DND-41 (cell line): ENCODE data around the gene VWA8.

Experiments
- EZH2 ChIP-seq: IDR thresholded peaks from 3 replicates; pipeline ENCODE4 v1.6.1; 2012; ENCODE audit warnings: borderline replicate concordance, low read depth, mild to moderate bottlenecking, moderate library complexity, low read length, inconsistent platforms; ENCODE audit not compliant: severe bottlenecking
- TF ChIP-seq, protein P1 (sequence below): IDR thresholded peaks from 2 replicates; pipeline ENCODE4 v1.5.1; 2012; ENCODE audit warnings: borderline replicate concordance, low read length, moderate library complexity, mild to moderate bottlenecking; ENCODE audit not compliant: poor library complexity, severe bottlenecking; ENCODE audit errors: extremely low read depth

GRCh38 chr13:41941174-41941573 is 19.7 kb downstream of the VWA8 start:
- TF ChIP-seq, protein P1, sequence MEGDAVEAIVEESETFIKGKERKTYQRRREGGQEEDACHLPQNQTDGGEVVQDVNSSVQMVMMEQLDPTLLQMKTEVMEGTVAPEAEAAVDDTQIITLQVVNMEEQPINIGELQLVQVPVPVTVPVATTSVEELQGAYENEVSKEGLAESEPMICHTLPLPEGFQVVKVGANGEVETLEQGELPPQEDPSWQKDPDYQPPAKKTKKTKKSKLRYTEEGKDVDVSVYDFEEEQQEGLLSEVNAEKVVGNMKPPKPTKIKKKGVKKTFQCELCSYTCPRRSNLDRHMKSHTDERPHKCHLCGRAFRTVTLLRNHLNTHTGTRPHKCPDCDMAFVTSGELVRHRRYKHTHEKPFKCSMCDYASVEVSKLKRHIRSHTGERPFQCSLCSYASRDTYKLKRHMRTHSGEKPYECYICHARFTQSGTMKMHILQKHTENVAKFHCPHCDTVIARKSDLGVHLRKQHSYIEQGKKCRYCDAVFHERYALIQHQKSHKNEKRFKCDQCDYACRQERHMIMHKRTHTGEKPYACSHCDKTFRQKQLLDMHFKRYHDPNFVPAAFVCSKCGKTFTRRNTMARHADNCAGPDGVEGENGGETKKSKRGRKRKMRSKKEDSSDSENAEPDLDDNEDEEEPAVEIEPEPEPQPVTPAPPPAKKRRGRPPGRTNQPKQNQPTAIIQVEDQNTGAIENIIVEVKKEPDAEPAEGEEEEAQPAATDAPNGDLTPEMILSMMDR = no peak
- TF ChIP-seq EZH2 = no peak
